Mucosa of descending colon (tissue), 3 donors: ENCODE data around the gene ETV6. TPM values are rescaled to one million over a fixed set of nuclear protein-coding genes. Genes with fewer than 3 reads are reported as not detected.

Experiments used
- ATAC-seq: fragments of 200-7000 bp; cut with Tn5 transposase; one replicate; pipeline ENCODE4 v1.9.1; 2020; ENCODE audit warnings: mild to moderate bottlenecking, moderate library complexity
- DNase-seq, 3 donors: peaks; one replicate each; pipeline ENCODE4 v3.0.0-alpha.2; 2020
- H3K36me3 ChIP-seq: fragments of 200-600 bp; one replicate; pipeline ENCODE4 v1.8.0; 2021; ENCODE audit warnings: low read depth, mild to moderate bottlenecking
- H3K4me1 ChIP-seq: fragments of 200-600 bp; one replicate; pipeline ENCODE4 v1.8.0; 2021; ENCODE audit warnings: low read depth, mild to moderate bottlenecking
- H3K4me3 ChIP-seq: fragments of 200-600 bp; one replicate; pipeline ENCODE4 v1.8.0; 2021; ENCODE audit warnings: mild to moderate bottlenecking
- H3K9me3 ChIP-seq: fragments of 200-600 bp; one replicate; pipeline ENCODE4 v1.8.0; 2021; ENCODE audit warnings: mild to moderate bottlenecking
- CTCF ChIP-seq: fragments of 200-600 bp; IDR thresholded peaks from one replicate; pipeline ENCODE4 v1.8.0; 2022; ENCODE audit warnings: antibody characterized with exemption, mild to moderate bottlenecking
- intact Hi-C, 2 donors: fragments of 100-400 bp; cut with DNase I in 1 of 2; cut with micrococcal nuclease in 1 of 2; formaldehyde crosslinking; loops; one replicate each; pipeline versions ENCODE4 v1.11.0 to v1.11.1; 2022; cut with DNase I, micrococcal nuclease
- total RNA-seq, 3 donors: library from RNA; stranded (reverse); fragmentation: NEBNext Ultra II Directional in 2 of 3; extraction: Animal tissue kit (Norgen Biotek cat#: 25700) in 2 of 3; gene quantifications; one replicate each; pipeline versions ENCODE4 v1.2.1 to v1.2.4, GENCODE V29; 2021 to 2023
- donor health status: DM: no; HTN: no; CAD: no; lungs with moderate emphysema.
- donor health status: DM: no; HTN: no; CAD: no.
- donor health status: DM: no; HTN: yes; CAD: no.

The ETV6 gene
- total RNA-seq, 3 donors from 2014 or later: 60.9 to 74.3 (median 72.8) TPM

- peaks cover 19% of the 10 kb centered on the region for H3K4me1 ChIP-seq
- H3K36me3 ChIP-seq: no peaks in the 10 kb centered on the region
- DNase-seq (no peak), ATAC-seq (no peak)
- intact Hi-C loops: no loop called here
- H3K9me3 ChIP-seq: no peaks in the 10 kb centered on the region
- no peak for TF ChIP-seq CTCF
- H3K4me3 ChIP-seq: no peak overlapping the region
Observed at GRCh38 chr12:11754256-11754655, 104.8 kb downstream of the ETV6 start.

GRCh38 chr12:11755302-11755930 is 105.9 kb downstream of the ETV6 start:
- intact Hi-C loops: no loop called here
- Histone ChIP-seq H3K4me1 (peaks cover 19% of the 10 kb centered on the region), H3K9me3 (no peaks in the 10 kb centered on the region), H3K4me3 (no peak overlapping the region), H3K36me3 (no peaks in the 10 kb centered on the region)
- DNase-seq: no peak
- ATAC-seq: no peak
- no peak for TF ChIP-seq CTCF

GRCh38 chr12:11756022-11756421 is 106.5 kb downstream of the ETV6 start:
- DNase-seq: no peak
- Histone ChIP-seq H3K9me3 (no peaks in the 10 kb centered on the region), H3K4me1 (peaks cover 19% of the 10 kb centered on the region), H3K36me3 (no peaks in the 10 kb centered on the region), H3K4me3 (no peak overlapping the region)
- intact Hi-C loops: no loop called here
- no peak for TF ChIP-seq CTCF
- ATAC-seq: peak; percentile 64

- Histone ChIP-seq H3K36me3 (no peaks in the 10 kb centered on the region), H3K9me3 (no peaks in the 10 kb centered on the region), H3K4me1 (peaks cover 19% of the 10 kb centered on the region), H3K4me3 (no peak overlapping the region)
- no peak for DNase-seq
- no peak for TF ChIP-seq CTCF
- intact Hi-C loops: no loop called here
- ATAC-seq: peak; percentile 69
Observed at GRCh38 chr12:11756523-11756922, 107.0 kb downstream of the ETV6 start.

- H3K4me3 ChIP-seq: no peak overlapping the region
- no peaks in the 10 kb centered on the region for H3K36me3 ChIP-seq
- no peaks in the 10 kb centered on the region for H3K9me3 ChIP-seq
- H3K4me1 ChIP-seq: peaks cover 22% of the 10 kb centered on the region
- no peak for TF ChIP-seq CTCF
- intact Hi-C loops: no loop called here
- ATAC-seq: no peak
- no peak for DNase-seq
Observed at GRCh38 chr12:11757095-11757494, 107.6 kb downstream of the ETV6 start.

- Histone ChIP-seq H3K9me3 (no peaks in the 10 kb centered on the region), H3K36me3 (no peaks in the 10 kb centered on the region), H3K4me1 (peaks cover 27% of the 10 kb centered on the region), H3K4me3 (no peak overlapping the region)
- TF ChIP-seq CTCF: no peak
- intact Hi-C loops: no loop called here
- DNase-seq (no peak), ATAC-seq (no peak)
Observed at GRCh38 chr12:11757531-11757930, 108.1 kb downstream of the ETV6 start.
